WTC11 (cell line): ENCODE results near the gene PYCR2. TPM values are rescaled to one million over a fixed set of nuclear protein-coding genes. Genes with fewer than 3 reads are reported as not detected.

Experiments
- ATAC-seq: fragments of 200-7000 bp; cut with Tn5 transposase; 2 replicates; pipeline ENCODE4 v1.10.0; 2021; ENCODE audit warnings: mild to moderate bottlenecking, moderate library complexity
- CTCF ChIA-PET: fragments of 300-600 bp; sonication (Branson Sonifier 250); formaldehyde crosslinking; loops from one replicate; lab custom pipeline; 2021; ENCODE audit warnings: antibody characterized with exemption; lab: Charles Lee
- POLR2A ChIA-PET: fragments of 350-600 bp; sonication (Branson Sonifier 250); formaldehyde crosslinking; loops from one replicate; lab custom pipeline; 2021; ENCODE audit warnings: antibody characterized with exemption; lab: Charles Lee
- DNase-seq: peaks from one replicate; pipeline ENCODE4 v3.0.0; 2021; ENCODE audit warnings: low spot score
- H3K27ac Mint-ChIP-seq: 2 replicates; pipeline ENCODE4 v1.8.0; 2021; ENCODE audit warnings: mixed read lengths
- H3K27me3 Mint-ChIP-seq: 2 replicates; pipeline ENCODE4 v1.8.0; 2021; ENCODE audit warnings: low read depth, mild to moderate bottlenecking, moderate library complexity, mixed read lengths
- H3K36me3 Mint-ChIP-seq: 2 replicates; pipeline ENCODE4 v1.8.0; 2021; ENCODE audit warnings: mixed read lengths
- H3K4me1 Mint-ChIP-seq: 2 replicates; pipeline ENCODE4 v1.8.0; 2022; ENCODE audit warnings: mixed read lengths
- H3K4me3 Mint-ChIP-seq: 2 replicates; pipeline ENCODE4 v1.8.0; 2021; ENCODE audit warnings: mild to moderate bottlenecking, moderate library complexity, mixed read lengths
- H3K9me3 Mint-ChIP-seq: 2 replicates; pipeline ENCODE4 v1.8.0; 2021; ENCODE audit warnings: mixed read lengths
- CREM ChIP-seq: sonication (generic); formaldehyde crosslinking; IDR thresholded peaks from 2 replicates; pipeline ENCODE4 v1.8.1; 2022; ENCODE audit warnings: mild to moderate bottlenecking, missing genetic modification reagents, moderate library complexity
- EMX1 ChIP-seq: fragments of 250-450 bp; sonication (Bioruptor Pico); IDR thresholded peaks from 2 replicates; pipeline ENCODE4 v1.8.0; 2021; ENCODE audit warnings: mild to moderate bottlenecking
- ETV6 ChIP-seq: sonication (generic); formaldehyde crosslinking; IDR thresholded peaks from 2 replicates; pipeline ENCODE4 v1.8.1; 2022; ENCODE audit warnings: mild to moderate bottlenecking, missing genetic modification reagents
- GRHL2 ChIP-seq: fragments of 250-450 bp; sonication (Bioruptor Pico); IDR thresholded peaks from 2 replicates; pipeline ENCODE4 v1.8.0; 2022; ENCODE audit warnings: mild to moderate bottlenecking, moderate library complexity; ENCODE audit not compliant: insufficient replicate concordance, severe bottlenecking
- JAZF1 ChIP-seq: fragments of 250-450 bp; sonication (Bioruptor Pico); IDR thresholded peaks from 2 replicates; pipeline ENCODE4 v1.9.0; 2021; ENCODE audit warnings: moderate library complexity, mild to moderate bottlenecking, inconsistent platforms
- KAT7 ChIP-seq: sonication (generic); formaldehyde crosslinking; IDR thresholded peaks from 2 replicates; pipeline ENCODE4 v1.8.1; 2023; ENCODE audit warnings: missing genetic modification reagents, mild to moderate bottlenecking, borderline replicate concordance
- NFATC4 ChIP-seq: fragments of 250-450 bp; sonication (Bioruptor Pico); IDR thresholded peaks from 2 replicates; pipeline ENCODE4 v1.9.0; 2021; ENCODE audit warnings: mild to moderate bottlenecking
- PRRX2 ChIP-seq: fragments of 250-450 bp; sonication (Bioruptor Pico); IDR thresholded peaks from 2 replicates; pipeline ENCODE4 v1.8.0; 2021; ENCODE audit warnings: mild to moderate bottlenecking
- ZNF121 ChIP-seq: sonication (generic); formaldehyde crosslinking; IDR thresholded peaks from 2 replicates; pipeline ENCODE4 v1.8.0; 2023; ENCODE audit warnings: missing genetic modification reagents
- ZNF219 ChIP-seq: sonication (generic); formaldehyde crosslinking; IDR thresholded peaks from 2 replicates; pipeline ENCODE4 v1.8.0; 2023; ENCODE audit warnings: missing genetic modification reagents, mild to moderate bottlenecking, borderline replicate concordance
- ZNF416 ChIP-seq: fragments of 250-450 bp; sonication (Bioruptor Pico); IDR thresholded peaks from 2 replicates; pipeline ENCODE4 v1.9.0; 2021; ENCODE audit warnings: mild to moderate bottlenecking, inconsistent platforms
- total RNA-seq: library from RNA; stranded (reverse); gene quantifications from 3 replicates; pipeline ENCODE4 v1.2.3, GENCODE V29; 2021
- TF ChIP-seq, protein P1 (sequence below): sonication (generic); formaldehyde crosslinking; IDR thresholded peaks from 2 replicates; pipeline ENCODE4 v1.8.1; 2022; ENCODE audit warnings: low read depth, missing genetic modification reagents, borderline replicate concordance
- TF ChIP-seq, protein P2 (sequence below): sonication (generic); formaldehyde crosslinking; IDR thresholded peaks from 2 replicates; pipeline ENCODE4 v1.8.1; 2023; ENCODE audit warnings: mild to moderate bottlenecking, missing genetic modification reagents, borderline replicate concordance
- TF ChIP-seq, protein P3 (sequence below): fragments of 250-450 bp; sonication (Bioruptor Pico); conservative IDR thresholded peaks from 2 replicates; pipeline ENCODE4 v1.9.0; 2021; ENCODE audit warnings: mild to moderate bottlenecking
- TF ChIP-seq, protein P4 (sequence below): fragments of 250-450 bp; sonication (Bioruptor Pico); IDR thresholded peaks from 2 replicates; pipeline ENCODE4 v1.9.0; 2021; ENCODE audit warnings: moderate library complexity, mild to moderate bottlenecking, inconsistent platforms, borderline replicate concordance
- TF ChIP-seq, protein P5 (sequence below): sonication (generic); formaldehyde crosslinking; IDR thresholded peaks from 2 replicates; pipeline ENCODE4 v1.8.0; 2023; ENCODE audit warnings: mild to moderate bottlenecking, missing genetic modification reagents
- TF ChIP-seq, protein P6 (sequence below): sonication (generic); formaldehyde crosslinking; IDR thresholded peaks from 2 replicates; pipeline ENCODE4 v1.8.1; 2023; ENCODE audit warnings: mild to moderate bottlenecking, moderate library complexity, missing genetic modification reagents
- TF ChIP-seq, protein P7 (sequence below): sonication (generic); formaldehyde crosslinking; IDR thresholded peaks from 2 replicates; pipeline ENCODE4 v1.8.1; 2022; ENCODE audit warnings: mild to moderate bottlenecking, moderate library complexity, missing genetic modification reagents
- TF ChIP-seq, protein P8 (sequence below): sonication (generic); formaldehyde crosslinking; IDR thresholded peaks from 2 replicates; pipeline ENCODE4 v1.8.0; 2022; ENCODE audit warnings: mild to moderate bottlenecking, missing genetic modification reagents

The PYCR2 gene
- total RNA-seq, 1 experiment from 2014 or later, result 86.0 TPM

DNA sequence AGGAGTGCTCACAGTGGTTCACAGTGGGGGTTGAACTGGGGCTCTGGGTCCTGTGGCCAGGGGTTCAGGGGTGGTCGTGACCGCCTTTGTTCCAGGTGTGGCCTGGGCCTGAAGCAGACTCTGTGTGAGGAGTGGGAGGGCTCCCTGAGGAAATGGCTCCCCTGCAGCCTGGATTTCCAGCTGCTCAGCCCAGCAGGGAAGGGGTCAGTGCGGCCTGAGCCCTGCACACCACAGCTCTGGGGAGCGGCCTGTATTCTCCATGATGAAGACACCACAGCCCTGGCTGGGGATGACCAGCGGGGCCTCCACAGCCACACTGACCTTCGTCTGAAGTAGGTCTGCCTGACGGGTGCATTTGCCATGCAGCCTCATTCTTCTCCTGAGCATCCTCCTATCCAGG, 16.7 kb downstream of the PYCR2 start (continued):
- TF ChIP-seq, protein P1, sequence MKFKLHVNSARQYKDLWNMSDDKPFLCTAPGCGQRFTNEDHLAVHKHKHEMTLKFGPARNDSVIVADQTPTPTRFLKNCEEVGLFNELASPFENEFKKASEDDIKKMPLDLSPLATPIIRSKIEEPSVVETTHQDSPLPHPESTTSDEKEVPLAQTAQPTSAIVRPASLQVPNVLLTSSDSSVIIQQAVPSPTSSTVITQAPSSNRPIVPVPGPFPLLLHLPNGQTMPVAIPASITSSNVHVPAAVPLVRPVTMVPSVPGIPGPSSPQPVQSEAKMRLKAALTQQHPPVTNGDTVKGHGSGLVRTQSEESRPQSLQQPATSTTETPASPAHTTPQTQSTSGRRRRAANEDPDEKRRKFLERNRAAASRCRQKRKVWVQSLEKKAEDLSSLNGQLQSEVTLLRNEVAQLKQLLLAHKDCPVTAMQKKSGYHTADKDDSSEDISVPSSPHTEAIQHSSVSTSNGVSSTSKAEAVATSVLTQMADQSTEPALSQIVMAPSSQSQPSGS (CRISPR knock-in tag), result no peak
- TF ChIP-seq PRRX2 (no peak), CREM (CRISPR knock-in tag) (no peak), ETV6 (no peak), JAZF1 (CRISPR knock-in tag) (no peak), EMX1 (CRISPR knock-in tag) (no peak), GRHL2 (no peak)
- TF ChIP-seq, protein P2, sequence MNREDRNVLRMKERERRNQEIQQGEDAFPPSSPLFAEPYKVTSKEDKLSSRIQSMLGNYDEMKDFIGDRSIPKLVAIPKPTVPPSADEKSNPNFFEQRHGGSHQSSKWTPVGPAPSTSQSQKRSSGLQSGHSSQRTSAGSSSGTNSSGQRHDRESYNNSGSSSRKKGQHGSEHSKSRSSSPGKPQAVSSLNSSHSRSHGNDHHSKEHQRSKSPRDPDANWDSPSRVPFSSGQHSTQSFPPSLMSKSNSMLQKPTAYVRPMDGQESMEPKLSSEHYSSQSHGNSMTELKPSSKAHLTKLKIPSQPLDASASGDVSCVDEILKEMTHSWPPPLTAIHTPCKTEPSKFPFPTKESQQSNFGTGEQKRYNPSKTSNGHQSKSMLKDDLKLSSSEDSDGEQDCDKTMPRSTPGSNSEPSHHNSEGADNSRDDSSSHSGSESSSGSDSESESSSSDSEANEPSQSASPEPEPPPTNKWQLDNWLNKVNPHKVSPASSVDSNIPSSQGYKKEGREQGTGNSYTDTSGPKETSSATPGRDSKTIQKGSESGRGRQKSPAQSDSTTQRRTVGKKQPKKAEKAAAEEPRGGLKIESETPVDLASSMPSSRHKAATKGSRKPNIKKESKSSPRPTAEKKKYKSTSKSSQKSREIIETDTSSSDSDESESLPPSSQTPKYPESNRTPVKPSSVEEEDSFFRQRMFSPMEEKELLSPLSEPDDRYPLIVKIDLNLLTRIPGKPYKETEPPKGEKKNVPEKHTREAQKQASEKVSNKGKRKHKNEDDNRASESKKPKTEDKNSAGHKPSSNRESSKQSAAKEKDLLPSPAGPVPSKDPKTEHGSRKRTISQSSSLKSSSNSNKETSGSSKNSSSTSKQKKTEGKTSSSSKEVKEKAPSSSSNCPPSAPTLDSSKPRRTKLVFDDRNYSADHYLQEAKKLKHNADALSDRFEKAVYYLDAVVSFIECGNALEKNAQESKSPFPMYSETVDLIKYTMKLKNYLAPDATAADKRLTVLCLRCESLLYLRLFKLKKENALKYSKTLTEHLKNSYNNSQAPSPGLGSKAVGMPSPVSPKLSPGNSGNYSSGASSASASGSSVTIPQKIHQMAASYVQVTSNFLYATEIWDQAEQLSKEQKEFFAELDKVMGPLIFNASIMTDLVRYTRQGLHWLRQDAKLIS (CRISPR knock-in tag), result no peak
- TF ChIP-seq, protein P3, sequence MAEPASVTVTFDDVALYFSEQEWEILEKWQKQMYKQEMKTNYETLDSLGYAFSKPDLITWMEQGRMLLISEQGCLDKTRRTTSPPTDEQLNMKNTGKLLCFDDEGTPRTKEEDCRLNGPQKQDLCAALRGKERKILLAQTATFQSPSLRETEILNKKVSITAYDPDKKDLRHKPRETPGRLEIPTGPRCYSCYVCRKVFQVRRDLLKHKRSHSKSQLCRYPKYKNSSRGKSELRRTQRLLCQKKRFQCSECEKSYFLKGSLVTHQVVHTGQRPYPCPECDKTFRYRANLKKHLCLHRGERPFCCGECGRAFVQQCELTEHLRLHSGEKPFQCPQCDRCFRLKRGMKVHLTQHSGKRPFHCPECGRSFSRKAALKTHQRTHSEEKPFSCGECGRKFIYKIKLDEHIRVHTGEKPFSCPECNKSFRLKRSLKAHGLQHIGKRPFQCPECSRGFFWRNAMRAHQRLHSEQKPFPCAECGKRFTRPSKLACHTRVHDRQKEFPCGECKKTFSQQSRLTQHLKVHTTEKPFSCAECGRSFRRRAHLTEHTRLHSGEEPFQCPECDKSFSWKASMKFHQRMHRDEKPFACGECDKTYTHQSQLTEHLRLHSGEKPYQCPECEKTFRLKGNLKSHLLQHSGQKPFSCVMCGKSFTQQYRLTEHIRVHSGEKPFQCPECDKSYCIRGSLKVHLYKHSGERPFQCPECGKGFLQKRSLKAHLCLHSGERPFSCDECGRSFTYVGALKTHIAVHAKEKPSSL (CRISPR knock-in tag), result no peak

DNA sequence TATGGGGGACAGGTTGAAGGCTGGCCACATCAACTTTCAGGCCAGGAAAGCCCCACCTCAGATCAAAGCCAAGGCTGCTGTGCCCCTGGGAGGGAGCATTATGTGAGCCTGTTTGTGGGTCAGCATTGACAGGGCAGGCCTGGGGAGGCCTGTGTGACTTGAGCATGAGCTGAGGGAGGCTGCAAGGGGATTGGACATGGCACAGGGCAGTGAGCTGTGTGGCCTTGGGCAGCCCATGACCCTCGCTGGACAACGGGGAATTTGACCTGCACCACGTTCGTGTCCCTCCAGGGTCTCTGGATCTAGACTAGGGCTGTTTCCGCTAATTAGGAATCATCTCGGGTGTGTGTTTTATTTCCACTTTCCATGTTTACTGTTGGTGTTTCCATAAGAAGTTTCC, 17.6 kb downstream of the PYCR2 start:
- ChIA-PET CTCF (interaction anchor here (0.6 to 3.5 kb wide), 3 partner anchors 17 to 159 kb away, joined by 3 to 13 read pairs (median 3); partner anchors contain the start of gene LEFTY1), POLR2A (no interaction called here)
- no peak for DNase-seq
- no peak for TF ChIP-seq ZNF219 (CRISPR knock-in tag)
- no peak for TF ChIP-seq NFATC4 (CRISPR knock-in tag)
- TF ChIP-seq, protein P4, sequence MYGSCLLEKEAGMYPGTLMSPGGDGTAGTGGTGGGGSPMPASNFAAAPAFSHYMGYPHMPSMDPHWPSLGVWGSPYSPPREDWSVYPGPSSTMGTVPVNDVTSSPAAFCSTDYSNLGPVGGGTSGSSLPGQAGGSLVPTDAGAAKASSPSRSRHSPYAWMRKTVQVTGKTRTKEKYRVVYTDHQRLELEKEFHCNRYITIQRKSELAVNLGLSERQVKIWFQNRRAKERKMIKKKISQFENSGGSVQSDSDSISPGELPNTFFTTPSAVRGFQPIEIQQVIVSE (CRISPR knock-in tag), result no peak
- TF ChIP-seq, protein P5, sequence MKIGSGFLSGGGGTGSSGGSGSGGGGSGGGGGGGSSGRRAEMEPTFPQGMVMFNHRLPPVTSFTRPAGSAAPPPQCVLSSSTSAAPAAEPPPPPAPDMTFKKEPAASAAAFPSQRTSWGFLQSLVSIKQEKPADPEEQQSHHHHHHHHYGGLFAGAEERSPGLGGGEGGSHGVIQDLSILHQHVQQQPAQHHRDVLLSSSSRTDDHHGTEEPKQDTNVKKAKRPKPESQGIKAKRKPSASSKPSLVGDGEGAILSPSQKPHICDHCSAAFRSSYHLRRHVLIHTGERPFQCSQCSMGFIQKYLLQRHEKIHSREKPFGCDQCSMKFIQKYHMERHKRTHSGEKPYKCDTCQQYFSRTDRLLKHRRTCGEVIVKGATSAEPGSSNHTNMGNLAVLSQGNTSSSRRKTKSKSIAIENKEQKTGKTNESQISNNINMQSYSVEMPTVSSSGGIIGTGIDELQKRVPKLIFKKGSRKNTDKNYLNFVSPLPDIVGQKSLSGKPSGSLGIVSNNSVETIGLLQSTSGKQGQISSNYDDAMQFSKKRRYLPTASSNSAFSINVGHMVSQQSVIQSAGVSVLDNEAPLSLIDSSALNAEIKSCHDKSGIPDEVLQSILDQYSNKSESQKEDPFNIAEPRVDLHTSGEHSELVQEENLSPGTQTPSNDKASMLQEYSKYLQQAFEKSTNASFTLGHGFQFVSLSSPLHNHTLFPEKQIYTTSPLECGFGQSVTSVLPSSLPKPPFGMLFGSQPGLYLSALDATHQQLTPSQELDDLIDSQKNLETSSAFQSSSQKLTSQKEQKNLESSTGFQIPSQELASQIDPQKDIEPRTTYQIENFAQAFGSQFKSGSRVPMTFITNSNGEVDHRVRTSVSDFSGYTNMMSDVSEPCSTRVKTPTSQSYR (CRISPR knock-in tag), result no peak
- TF ChIP-seq, protein P6, sequence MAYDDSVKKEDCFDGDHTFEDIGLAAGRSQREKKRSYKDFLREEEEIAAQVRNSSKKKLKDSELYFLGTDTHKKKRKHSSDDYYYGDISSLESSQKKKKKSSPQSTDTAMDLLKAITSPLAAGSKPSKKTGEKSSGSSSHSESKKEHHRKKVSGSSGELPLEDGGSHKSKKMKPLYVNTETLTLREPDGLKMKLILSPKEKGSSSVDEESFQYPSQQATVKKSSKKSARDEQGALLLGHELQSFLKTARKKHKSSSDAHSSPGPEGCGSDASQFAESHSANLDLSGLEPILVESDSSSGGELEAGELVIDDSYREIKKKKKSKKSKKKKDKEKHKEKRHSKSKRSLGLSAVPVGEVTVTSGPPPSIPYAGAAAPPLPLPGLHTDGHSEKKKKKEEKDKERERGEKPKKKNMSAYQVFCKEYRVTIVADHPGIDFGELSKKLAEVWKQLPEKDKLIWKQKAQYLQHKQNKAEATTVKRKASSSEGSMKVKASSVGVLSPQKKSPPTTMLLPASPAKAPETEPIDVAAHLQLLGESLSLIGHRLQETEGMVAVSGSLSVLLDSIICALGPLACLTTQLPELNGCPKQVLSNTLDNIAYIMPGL (CRISPR knock-in tag), result no peak
- no peak for TF ChIP-seq ZNF121 (CRISPR knock-in tag)
- TF ChIP-seq, protein P7, sequence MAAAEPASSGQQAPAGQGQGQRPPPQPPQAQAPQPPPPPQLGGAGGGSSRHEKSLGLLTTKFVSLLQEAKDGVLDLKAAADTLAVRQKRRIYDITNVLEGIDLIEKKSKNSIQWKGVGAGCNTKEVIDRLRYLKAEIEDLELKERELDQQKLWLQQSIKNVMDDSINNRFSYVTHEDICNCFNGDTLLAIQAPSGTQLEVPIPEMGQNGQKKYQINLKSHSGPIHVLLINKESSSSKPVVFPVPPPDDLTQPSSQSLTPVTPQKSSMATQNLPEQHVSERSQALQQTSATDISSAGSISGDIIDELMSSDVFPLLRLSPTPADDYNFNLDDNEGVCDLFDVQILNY (CRISPR knock-in tag), result no peak
- TF ChIP-seq, protein P8, sequence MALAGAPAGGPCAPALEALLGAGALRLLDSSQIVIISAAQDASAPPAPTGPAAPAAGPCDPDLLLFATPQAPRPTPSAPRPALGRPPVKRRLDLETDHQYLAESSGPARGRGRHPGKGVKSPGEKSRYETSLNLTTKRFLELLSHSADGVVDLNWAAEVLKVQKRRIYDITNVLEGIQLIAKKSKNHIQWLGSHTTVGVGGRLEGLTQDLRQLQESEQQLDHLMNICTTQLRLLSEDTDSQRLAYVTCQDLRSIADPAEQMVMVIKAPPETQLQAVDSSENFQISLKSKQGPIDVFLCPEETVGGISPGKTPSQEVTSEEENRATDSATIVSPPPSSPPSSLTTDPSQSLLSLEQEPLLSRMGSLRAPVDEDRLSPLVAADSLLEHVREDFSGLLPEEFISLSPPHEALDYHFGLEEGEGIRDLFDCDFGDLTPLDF (CRISPR knock-in tag), result no peak
- TF ChIP-seq KAT7 (CRISPR knock-in tag), result no peak
- no peak for TF ChIP-seq ZNF416 (CRISPR knock-in tag)
- TF ChIP-seq, protein P1 (CRISPR knock-in tag), result no peak

More for the DNA sequence above, 17.6 kb downstream of the PYCR2 start:
- Mint-ChIP-seq H3K4me3 (no peak overlapping the region), H3K9me3 (peaks cover 5% of the 10 kb centered on the region), H3K27me3 (peaks cover 27% of the 10 kb centered on the region), H3K4me1 (peaks cover 23% of the 10 kb centered on the region), H3K36me3 (no peaks in the 10 kb centered on the region), H3K27ac (no peak overlapping the region)
- no peak for ATAC-seq
